ENCODE results near the gene MAN1C1. TPM values are rescaled to one million over a fixed set of nuclear protein-coding genes. Genes with fewer than 3 reads are reported as not detected.
"Not testable (repeated sequence)": the region's sequence is repeated elsewhere in the genome, so short reads cannot be mapped to it uniquely, and the experiment has no call there.

The MAN1C1 gene
- total RNA-seq, 1 donor from 2014 or later, result 10.9 TPM

- H3K9me3 Mint-ChIP-seq (ENCODE audit: low read depth), result no peaks in the 10 kb centered on the region
- H3K36me3 Mint-ChIP-seq (ENCODE audit: low read depth), result no peaks in the 10 kb centered on the region
- peaks cover 81% of the 10 kb centered on the region for H3K4me1 Mint-ChIP-seq (ENCODE audit: low read depth)
- no peak for DNase-seq (ENCODE audit: low spot score)
- no peak overlapping the region for H3K4me3 Mint-ChIP-seq (ENCODE audit: unreplicated experiment)
- TF ChIP-seq CTCF (IDR thresholded peaks at IDR 0.05), result peak; percentile 39
- H3K27me3 Mint-ChIP-seq (ENCODE audit: low read depth), result no peaks in the 10 kb centered on the region
- peak overlapping the region; percentile 97 for H3K27ac Mint-ChIP-seq (ENCODE audit: unreplicated experiment)
Measured at GRCh38 chr1:25697435-25698217, 81.0 kb downstream of the MAN1C1 start.

- Mint-ChIP-seq H3K4me1 (ENCODE audit: low read depth) (peaks cover 81% of the 10 kb centered on the region), H3K4me3 (ENCODE audit: unreplicated experiment) (no peak overlapping the region), H3K27me3 (ENCODE audit: low read depth) (no peaks in the 10 kb centered on the region), H3K36me3 (ENCODE audit: low read depth) (no peaks in the 10 kb centered on the region), H3K9me3 (ENCODE audit: low read depth) (no peaks in the 10 kb centered on the region), H3K27ac (ENCODE audit: unreplicated experiment) (peak overlapping the region; percentile 75)
- TF ChIP-seq CTCF (IDR thresholded peaks at IDR 0.05), result no peak
- DNase-seq (ENCODE audit: low spot score), result no peak
Measured at GRCh38 chr1:25698252-25698651, 81.7 kb downstream of the MAN1C1 start.

- H3K4me3 Mint-ChIP-seq (ENCODE audit: unreplicated experiment); H3K9me3 Mint-ChIP-seq (ENCODE audit: low read depth); H3K27ac Mint-ChIP-seq (ENCODE audit: unreplicated experiment); DNase-seq (ENCODE audit: low spot score); H3K36me3 Mint-ChIP-seq (ENCODE audit: low read depth); H3K27me3 Mint-ChIP-seq (ENCODE audit: low read depth): not testable (repeated sequence)
- peaks cover 78% of the 10 kb centered on the region for H3K4me1 Mint-ChIP-seq (ENCODE audit: low read depth)
Measured at GRCh38 chr1:25699059-25699458, 82.5 kb downstream of the MAN1C1 start.

GRCh38 chr1:25699500-25700143 is 83.0 kb downstream of the MAN1C1 start:
- H3K4me1 Mint-ChIP-seq (ENCODE audit: low read depth), result peaks cover 74% of the 10 kb centered on the region
- H3K27ac Mint-ChIP-seq (ENCODE audit: unreplicated experiment), result peak overlapping the region; percentile 71
- no peaks in the 10 kb centered on the region for H3K27me3 Mint-ChIP-seq (ENCODE audit: low read depth)
- H3K36me3 Mint-ChIP-seq (ENCODE audit: low read depth), result no peaks in the 10 kb centered on the region
- H3K4me3 Mint-ChIP-seq (ENCODE audit: unreplicated experiment), result no peak overlapping the region
- no peak for TF ChIP-seq CTCF (IDR thresholded peaks at IDR 0.05)
- no peaks in the 10 kb centered on the region for H3K9me3 Mint-ChIP-seq (ENCODE audit: low read depth)
- DNase-seq (ENCODE audit: low spot score), result no peak

GRCh38 chr1:25700144-25700523 is 83.5 kb downstream of the MAN1C1 start:
- H3K9me3 Mint-ChIP-seq (ENCODE audit: low read depth), result no peaks in the 10 kb centered on the region
- H3K36me3 Mint-ChIP-seq (ENCODE audit: low read depth), result no peaks in the 10 kb centered on the region
- no peak overlapping the region for H3K4me3 Mint-ChIP-seq (ENCODE audit: unreplicated experiment)
- H3K27me3 Mint-ChIP-seq (ENCODE audit: low read depth), result no peaks in the 10 kb centered on the region
- TF ChIP-seq CTCF (IDR thresholded peaks at IDR 0.05), result no peak
- peak overlapping the region; percentile 60 for H3K27ac Mint-ChIP-seq (ENCODE audit: unreplicated experiment)
- no peak for DNase-seq (ENCODE audit: low spot score)
- peaks cover 70% of the 10 kb centered on the region for H3K4me1 Mint-ChIP-seq (ENCODE audit: low read depth)
